ENCODE measurements around the gene VMP1.
A peak's percentile ranks its signal among the peaks of the same experiment; 100 is the strongest.
"Not testable (repeated sequence)": the region's sequence is repeated elsewhere in the genome, so short reads cannot be mapped to it uniquely, and the experiment has no call there.

Gene VMP1

DNA sequence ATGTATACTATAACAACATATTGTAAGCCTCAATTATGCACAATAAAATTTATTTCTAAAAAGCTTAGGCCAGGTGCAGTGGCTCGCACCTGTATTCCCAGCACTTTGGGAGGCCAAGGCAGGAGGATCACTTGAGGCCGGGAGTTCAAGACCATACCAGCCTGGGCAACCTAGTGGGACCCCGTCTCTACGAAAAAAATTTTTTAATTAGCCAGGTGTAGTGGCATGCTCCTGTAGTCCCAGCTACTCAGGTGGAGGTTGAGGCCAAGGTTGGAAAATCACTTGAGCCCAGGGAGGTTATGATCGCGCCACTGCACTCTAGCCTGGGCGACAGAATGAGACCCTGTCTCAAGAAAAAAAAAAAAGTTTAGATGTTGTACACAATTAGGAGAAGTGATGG lies 45.5 kb downstream of the VMP1 start:
- TF ChIP-seq CTCF (IDR thresholded peaks at IDR 0.05; ENCODE audit: insufficient read depth, low read length, poor library complexity, severe bottlenecking) = no peak
- H3K4me3 ChIP-seq (replicated peaks; ENCODE audit: low read depth, low read length) = no peak overlapping the region
- no peaks in the 10 kb centered on the region for H3K36me3 ChIP-seq (ENCODE audit: control insufficient read depth, insufficient read depth, low read length)
- no peak for DNase-seq (ENCODE audit: extremely low read depth, insufficient read length)
- no peaks in the 10 kb centered on the region for H3K27me3 ChIP-seq (replicated peaks; ENCODE audit: control insufficient read depth, insufficient read depth, low read length)

- no peaks in the 10 kb centered on the region for H3K27me3 ChIP-seq (replicated peaks; ENCODE audit: control insufficient read depth, insufficient read depth, low read length)
- DNase-seq (ENCODE audit: extremely low read depth, insufficient read length) = peak; percentile 61
- H3K36me3 ChIP-seq (ENCODE audit: control insufficient read depth, insufficient read depth, low read length) = no peaks in the 10 kb centered on the region; the same call in 1 of the 2 replicates
- peak; percentile 58 for TF ChIP-seq CTCF (IDR thresholded peaks at IDR 0.05; ENCODE audit: insufficient read depth, low read length, poor library complexity, severe bottlenecking)
- no peak overlapping the region for H3K4me3 ChIP-seq (replicated peaks; ENCODE audit: low read depth, low read length)
Measured at GRCh38 chr17:59753522-59754467, 46.3 kb downstream of the VMP1 start.

DNA sequence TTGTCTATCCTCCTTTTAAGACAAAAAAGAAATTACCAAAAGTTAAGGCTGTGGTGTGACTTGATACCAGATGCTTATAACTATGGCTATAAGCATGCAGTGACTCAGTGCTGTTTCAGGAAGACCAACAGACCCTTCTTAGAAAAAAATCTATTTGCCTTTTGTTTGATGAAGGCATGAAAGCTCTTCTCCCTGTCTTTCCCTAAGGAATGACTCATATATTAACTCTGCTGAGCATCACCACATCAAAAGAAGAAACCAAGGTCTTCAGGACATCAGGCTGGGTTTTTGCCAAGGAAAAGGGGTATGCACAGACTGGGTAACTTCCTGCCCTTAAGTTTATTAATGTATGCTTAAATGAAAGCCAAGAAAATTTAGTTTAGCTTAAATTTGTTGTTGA lies 47.1 kb downstream of the VMP1 start:
- Histone ChIP-seq H3K36me3 (ENCODE audit: control insufficient read depth, insufficient read depth, low read length) (no peaks in the 10 kb centered on the region; the same call in 1 of the 2 replicates), H3K4me3 (replicated peaks; ENCODE audit: low read depth, low read length) (no peak overlapping the region), H3K27me3 (replicated peaks; ENCODE audit: control insufficient read depth, insufficient read depth, low read length) (no peaks in the 10 kb centered on the region)
- no peak for TF ChIP-seq CTCF (IDR thresholded peaks at IDR 0.05; ENCODE audit: insufficient read depth, low read length, poor library complexity, severe bottlenecking)
- DNase-seq (ENCODE audit: extremely low read depth, insufficient read length) = no peak

- H3K4me3 ChIP-seq (replicated peaks; ENCODE audit: low read depth, low read length); H3K36me3 ChIP-seq (ENCODE audit: control insufficient read depth, insufficient read depth, low read length): not testable (repeated sequence)
Measured at GRCh38 chr17:59755069-59755468, 47.6 kb downstream of the VMP1 start.

GRCh38 chr17:59756236-59756818 lies 48.9 kb downstream of the VMP1 start:
- Histone ChIP-seq H3K4me3 (replicated peaks; ENCODE audit: low read depth, low read length) (no peak overlapping the region), H3K36me3 (ENCODE audit: control insufficient read depth, insufficient read depth, low read length) (no peaks in the 10 kb centered on the region; the same call in 1 of the 2 replicates), H3K27me3 (replicated peaks; ENCODE audit: control insufficient read depth, insufficient read depth, low read length) (no peaks in the 10 kb centered on the region)
- no peak for DNase-seq (ENCODE audit: extremely low read depth, insufficient read length)
- no peak for TF ChIP-seq CTCF (IDR thresholded peaks at IDR 0.05; ENCODE audit: insufficient read depth, low read length, poor library complexity, severe bottlenecking)

More at GRCh38 chr17:59755069-59755468, 47.6 kb downstream of the VMP1 start:
- not testable (repeated sequence) for H3K27me3 ChIP-seq (replicated peaks; ENCODE audit: control insufficient read depth, insufficient read depth, low read length); DNase-seq (ENCODE audit: extremely low read depth, insufficient read length)

GRCh38 chr17:59757043-59757442 lies 49.6 kb downstream of the VMP1 start:
- Histone ChIP-seq H3K4me3 (replicated peaks; ENCODE audit: low read depth, low read length) (no peak overlapping the region), H3K27me3 (replicated peaks; ENCODE audit: control insufficient read depth, insufficient read depth, low read length) (no peaks in the 10 kb centered on the region), H3K36me3 (ENCODE audit: control insufficient read depth, insufficient read depth, low read length) (no peaks in the 10 kb centered on the region; the same call in 1 of the 2 replicates)
- no peak for TF ChIP-seq CTCF (IDR thresholded peaks at IDR 0.05; ENCODE audit: insufficient read depth, low read length, poor library complexity, severe bottlenecking)
- DNase-seq (ENCODE audit: extremely low read depth, insufficient read length) = no peak
